EH (cell line): Measurements from ENCODE around the gene NCMAP.

ENCODE experiments used
- DNase-seq: peaks from one replicate; pipeline ENCODE4 v3.0.0-alpha.2; 2015; ENCODE audit warnings: low read depth

Gene NCMAP

DNA sequence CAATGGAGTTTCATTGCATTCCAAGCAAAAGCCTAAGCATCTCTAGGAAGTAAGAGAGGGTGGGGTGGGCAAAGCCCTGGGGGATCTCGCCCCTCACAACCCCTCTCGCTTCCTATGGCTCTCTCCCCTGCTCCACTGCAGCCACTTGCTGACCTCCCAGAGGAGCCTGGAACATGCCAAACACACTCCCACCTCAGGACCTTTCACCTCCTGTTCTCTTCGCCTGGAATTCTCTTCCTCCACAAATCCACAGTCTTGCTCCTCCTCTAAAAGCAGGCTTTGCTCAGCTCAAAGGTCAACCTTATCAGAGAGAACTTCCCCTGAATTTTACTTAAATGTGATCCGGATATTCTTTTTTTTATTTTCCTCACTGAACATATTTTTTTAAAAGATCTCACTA is 66.3 kb downstream of the NCMAP start:
- no peak for DNase-seq

DNA sequence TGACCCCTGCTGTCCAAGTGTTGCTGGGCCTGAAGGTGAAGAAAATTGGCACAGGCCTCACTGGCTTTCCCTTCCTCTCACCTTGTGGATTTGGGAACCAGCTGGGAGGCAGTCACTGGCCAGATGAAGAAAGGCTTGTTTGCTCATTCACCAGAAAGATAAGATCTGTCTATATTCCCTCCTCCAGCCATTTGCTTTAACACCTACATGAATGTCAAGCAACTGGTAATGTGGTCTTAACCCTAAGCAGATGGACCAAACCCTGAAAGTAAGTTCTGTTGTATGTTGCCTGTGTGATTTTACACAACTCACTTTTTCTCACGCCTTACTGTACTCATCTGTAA is 76.9 kb downstream of the NCMAP start:
- no peak for DNase-seq

DNA sequence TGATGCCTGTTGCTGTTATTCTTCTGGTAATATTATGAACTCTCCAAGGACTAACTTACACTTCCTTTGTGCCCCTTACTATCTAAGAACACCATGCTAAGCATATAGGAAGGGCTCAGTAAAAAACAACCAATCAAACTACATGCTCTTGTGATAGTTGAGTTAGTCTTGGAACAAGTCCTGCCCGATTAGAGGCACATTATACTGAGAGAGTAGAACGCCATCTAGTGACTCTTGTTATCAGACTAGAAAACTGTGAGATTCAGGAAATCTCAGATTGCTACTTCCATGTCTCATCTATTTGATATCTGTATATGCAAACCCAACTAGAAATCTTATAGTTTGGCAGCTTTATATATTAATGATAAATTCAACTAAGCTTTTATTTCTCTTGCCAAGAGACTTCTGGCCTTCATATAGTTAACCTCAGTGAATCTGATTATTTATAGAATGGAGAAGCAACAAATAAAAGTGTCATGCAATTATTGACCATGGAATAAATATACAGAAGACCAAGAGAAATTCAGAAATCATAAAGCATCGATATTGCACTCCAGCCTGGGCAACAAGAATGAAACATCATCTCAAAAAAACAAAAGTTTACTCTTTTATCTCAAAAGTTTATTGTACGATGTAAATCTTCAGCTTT is 79.4 kb downstream of the NCMAP start:
- peak; percentile 77 for DNase-seq

- no peak for DNase-seq
These were observed 80.9 kb downstream of the NCMAP start for GRCh38 chr1:24636661-24637357.

DNA sequence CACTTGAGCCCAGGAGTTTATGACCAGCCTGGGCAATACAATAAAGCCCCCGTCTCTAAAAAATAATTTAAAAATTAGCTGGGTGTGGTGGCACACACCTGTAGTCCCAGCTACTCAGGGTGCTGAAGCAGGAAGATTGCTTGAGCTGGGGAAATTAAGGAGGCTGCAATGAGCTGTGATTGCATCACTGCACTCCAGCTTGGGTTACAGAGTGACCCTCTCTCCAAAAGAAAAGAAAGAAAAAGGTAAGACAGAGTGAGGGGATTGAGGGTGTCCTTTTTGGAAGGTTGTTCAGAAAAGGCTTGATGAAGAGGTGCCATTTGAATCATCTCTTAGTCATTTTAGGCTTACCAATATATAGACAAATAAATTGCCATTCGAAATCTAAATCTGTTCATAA is 83.2 kb downstream of the NCMAP start:
- DNase-seq, result no peak

DNA sequence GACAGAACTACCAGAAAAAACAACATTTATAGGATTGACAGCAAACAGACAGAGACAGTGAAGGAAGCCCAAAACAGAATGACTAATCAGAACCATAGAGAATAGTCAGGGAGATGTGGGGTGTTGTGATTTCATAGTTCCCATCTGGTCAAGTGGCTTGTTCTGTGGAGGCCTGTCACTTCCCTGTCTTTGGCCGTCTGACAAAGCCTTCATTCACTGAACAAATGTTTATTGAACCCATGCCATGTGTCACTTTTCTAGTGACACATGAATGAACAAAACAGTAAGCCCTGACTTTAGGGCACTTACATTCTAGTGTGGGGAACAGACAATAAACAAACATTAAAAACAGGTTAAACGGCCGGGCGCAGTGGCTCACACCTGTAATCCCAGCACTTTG is 84.0 kb downstream of the NCMAP start:
- DNase-seq, result no peak

DNA sequence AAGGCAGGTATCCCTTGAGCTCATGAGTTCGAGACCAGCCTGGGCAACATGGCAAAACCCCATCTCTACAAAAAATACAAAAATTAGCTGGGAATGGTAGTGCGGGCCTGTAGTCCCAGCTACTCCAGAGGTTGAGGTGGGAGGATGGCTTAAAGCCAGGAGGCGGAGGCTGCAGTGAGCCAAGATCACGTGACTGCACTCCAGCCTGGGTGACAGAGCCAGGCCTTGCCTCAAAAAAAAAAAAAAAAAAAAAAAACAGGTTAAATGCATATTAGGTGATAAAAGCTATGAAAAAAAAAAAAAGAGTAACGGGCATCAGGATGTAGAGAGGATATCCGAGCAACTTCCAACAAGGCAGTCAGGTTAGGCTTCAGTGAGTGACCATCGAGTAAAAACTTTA is 84.4 kb downstream of the NCMAP start:
- no peak for DNase-seq

- DNase-seq, result peak; percentile 42
These were observed 85.8 kb downstream of the NCMAP start for GRCh38 chr1:24641646-24642151.

GRCh38 chr1:24642481-24643362 is 86.8 kb downstream of the NCMAP start, which contains the start of gene SRRM1:
TSS of gene SRRM1 (plus strand) at chr1:24643302. CDS start at chr1:24643327, 25 bp downstream.
- DNase-seq, result peak; percentile 100

DNA sequence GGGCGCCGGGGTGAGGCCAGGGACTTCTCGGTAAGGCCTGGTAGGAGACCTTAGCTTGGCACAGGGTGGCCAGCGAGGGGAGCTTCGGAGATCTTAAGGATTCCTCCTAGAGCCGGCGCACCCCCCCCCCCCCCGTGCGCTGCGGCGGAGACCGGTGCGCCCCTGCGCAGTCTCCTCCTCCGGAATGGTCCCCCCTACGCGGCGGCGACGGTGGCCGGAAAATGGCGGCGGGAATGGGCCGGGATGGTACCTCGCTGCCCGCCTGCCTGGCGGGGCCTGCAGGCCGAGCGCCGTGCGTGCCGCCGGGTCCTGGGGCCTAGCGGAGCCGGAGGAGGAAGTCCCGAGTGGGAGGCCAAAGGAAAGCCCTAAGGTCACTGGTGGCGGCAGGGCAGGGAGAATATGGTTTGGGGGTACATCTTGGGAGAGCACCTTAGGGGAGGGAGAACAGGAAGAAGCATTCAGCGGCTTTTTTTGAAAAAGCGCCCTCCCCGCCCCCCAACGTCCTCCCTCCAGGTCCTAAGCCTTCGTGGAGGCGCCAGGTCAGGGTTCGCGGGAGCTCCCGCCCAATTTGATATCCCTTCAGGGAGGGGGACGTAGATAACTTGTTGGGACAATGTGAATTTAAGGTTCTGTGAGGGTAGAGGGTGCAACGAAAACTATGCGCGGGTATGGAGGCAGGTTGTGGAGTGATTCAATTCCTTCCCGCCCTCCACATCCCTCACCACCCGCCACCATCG is 87.6 kb downstream of the NCMAP start:
- DNase-seq, result no peak

- no peak for DNase-seq
These were observed 88.2 kb downstream of the NCMAP start for GRCh38 chr1:24644100-24644384.

DNA sequence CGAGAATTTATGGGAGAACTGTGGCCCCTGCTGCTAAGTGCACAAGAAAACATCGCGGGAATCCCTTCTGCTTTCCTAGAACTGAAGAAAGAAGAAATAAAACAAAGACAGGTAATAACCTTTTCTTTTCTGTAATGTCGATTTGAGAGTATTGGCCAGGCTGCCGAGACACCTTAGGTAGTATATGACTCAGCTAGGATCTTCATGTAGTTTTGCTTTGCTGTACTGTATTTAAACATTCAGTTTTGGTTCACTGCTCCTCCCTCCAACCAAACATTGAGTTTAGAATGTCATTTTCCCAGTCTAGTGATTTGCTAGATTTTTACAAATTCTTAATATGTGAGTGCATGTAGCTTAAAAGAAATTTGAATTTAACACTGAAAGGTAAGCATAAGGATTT is 93.0 kb downstream of the NCMAP start:
- DNase-seq, result no peak

- DNase-seq, result no peak
These were observed 96.5 kb downstream of the NCMAP start for GRCh38 chr1:24652382-24652781.

- no peak for DNase-seq
These were observed 98.1 kb downstream of the NCMAP start for GRCh38 chr1:24654010-24654409.

DNA sequence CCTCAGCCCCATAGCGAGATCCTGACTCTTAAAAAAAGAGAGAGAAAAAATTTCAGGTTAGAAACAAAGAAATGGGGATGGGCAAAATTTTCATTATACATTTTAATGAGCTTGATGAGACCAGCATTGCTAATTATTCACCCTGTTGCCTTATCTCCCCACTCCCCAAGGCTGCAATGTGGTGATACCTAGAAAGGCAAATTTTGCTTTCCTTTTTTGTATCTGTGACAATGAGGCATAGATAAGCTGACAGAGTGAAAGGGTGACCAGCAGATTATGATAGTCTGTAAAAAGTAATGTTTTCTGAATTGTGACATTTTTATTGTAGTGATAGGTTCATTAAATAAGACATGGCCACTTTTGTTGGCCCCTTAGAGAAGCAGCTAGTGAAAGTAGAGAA is 100.2 kb downstream of the NCMAP start:
- DNase-seq, result no peak

DNA sequence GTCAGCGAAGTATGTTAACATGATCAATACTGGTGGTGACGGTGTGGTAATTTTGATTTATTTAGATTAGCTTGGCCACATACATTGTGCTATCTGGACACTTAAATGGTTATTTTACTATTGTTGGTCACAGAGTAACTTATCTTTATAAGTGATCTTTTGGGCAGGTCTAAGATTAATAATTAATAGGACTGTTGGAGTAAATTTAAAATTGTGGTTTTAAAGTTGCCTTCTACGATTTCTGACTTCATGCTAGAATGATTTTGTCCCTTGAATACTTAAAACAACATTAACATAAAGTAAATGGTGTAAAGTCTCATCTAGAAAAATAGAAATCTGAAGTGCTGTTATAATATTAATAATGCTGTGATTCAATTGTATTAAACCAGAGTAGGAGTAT is 101.9 kb downstream of the NCMAP start:
- DNase-seq, result no peak
